Sigmoid colon (tissue), 7 donors: ENCODE results near the gene CUEDC2. TPM values are rescaled to one million over a fixed set of nuclear protein-coding genes. Genes with fewer than 3 reads are reported as not detected.

Source experiments
- DNase-seq: peaks from one replicate; pipeline ENCODE4 v3.0.0-alpha.2; 2019
- H3K27ac ChIP-seq, 4 donors: fragments of 200-600 bp; sonication (generic); one replicate each; pipeline ENCODE4 v1.5.1; 2016 to 2019; ENCODE audit warnings: mild to moderate bottlenecking in 1 of 4
- H3K27me3 ChIP-seq, 3 donors: fragments of 200-600 bp; sonication (generic); one replicate each; pipeline ENCODE4 v1.5.1; 2019; ENCODE audit warnings: mild to moderate bottlenecking in 1 of 3
- H3K36me3 ChIP-seq, 4 donors: fragments of 200-600 bp; sonication (generic); one replicate each; pipeline ENCODE4 v1.5.1; 2016 to 2019
- H3K4me1 ChIP-seq, 4 donors: fragments of 200-600 bp; sonication (generic); one replicate each; pipeline ENCODE4 v1.5.1; 2017 to 2019
- H3K4me3 ChIP-seq, 4 donors: fragments of 200-600 bp; sonication (generic); one replicate each; pipeline ENCODE4 v1.5.1; 2017 to 2019; ENCODE audit warnings: mild to moderate bottlenecking in 2 of 4, moderate library complexity in 1 of 4
- H3K9me3 ChIP-seq, 4 donors: fragments of 200-600 bp in 3 of 4; sonication (generic) in 3 of 4; one replicate each; pipeline versions ENCODE4 v1.5.1 to v1.6.1; 2013 to 2019
- EP300 ChIP-seq, 4 donors: sonication (generic); formaldehyde crosslinking; IDR thresholded peaks; one replicate each; pipeline ENCODE4 v1.6.1; 2017; ENCODE audit warnings: antibody characterized with exemption in 4 of 4
- POLR2A ChIP-seq, 2 donors: fragments of 450-650 bp; IDR thresholded peaks; one replicate each; pipeline ENCODE4 v1.6.1; 2016; ENCODE audit warnings: antibody characterized with exemption in 2 of 2, mild to moderate bottlenecking in 2 of 2, moderate library complexity in 2 of 2
- POLR2AphosphoS5 ChIP-seq, 4 donors: sonication (generic); formaldehyde crosslinking; IDR thresholded peaks; one replicate each; pipeline ENCODE4 v1.6.1; 2017; ENCODE audit warnings: antibody characterized with exemption in 4 of 4
- WGBS, 2 donors: extraction: QIAGEN DNeasy Blood & Tissue Kit; methylation state at CpG; one replicate each; pipeline ENCODE4 v1.1.7; 2013; 5-methylcytosine and 5-hydroxymethylcytosine counted together
- intact Hi-C: fragments of 100-400 bp; cut with DNase I; formaldehyde crosslinking; loops from one replicate; pipeline ENCODE4 v1.15.1; 2023
- polyA plus RNA-seq, 3 donors: library from polyadenylated mRNA; stranded (reverse); fragments of 200-250 nt; gene quantifications; one replicate each; pipeline ENCODE4 v1.2.3, GENCODE V29; 2013
- total RNA-seq, 4 donors: library from RNA; depleted of rRNA; stranded (reverse); fragments of >200 nt; gene quantifications; one replicate each; pipeline ENCODE4 v1.1.0, GENCODE V29; 2016
- TF ChIP-seq, protein P1 (sequence below), 4 experiments: fragments of 450-650 bp in 3 of 4; fragments of 200-600 bp in 1 of 4; IDR thresholded peaks; one replicate each; pipeline ENCODE4 v1.5.1; 2016 to 2019; ENCODE audit warnings: antibody characterized with exemption in 4 of 4, mild to moderate bottlenecking in 3 of 4, moderate library complexity in 2 of 4
- donor health status: healthy with polysubstance abuse.
- donor health status: Bipolar disorder and iron deficiency.
- donor health status: healthy.

The CUEDC2 gene
- total and polyA plus RNA-seq, 7 donors = 30.0 to 93.5 (median 65.2) TPM

DNA sequence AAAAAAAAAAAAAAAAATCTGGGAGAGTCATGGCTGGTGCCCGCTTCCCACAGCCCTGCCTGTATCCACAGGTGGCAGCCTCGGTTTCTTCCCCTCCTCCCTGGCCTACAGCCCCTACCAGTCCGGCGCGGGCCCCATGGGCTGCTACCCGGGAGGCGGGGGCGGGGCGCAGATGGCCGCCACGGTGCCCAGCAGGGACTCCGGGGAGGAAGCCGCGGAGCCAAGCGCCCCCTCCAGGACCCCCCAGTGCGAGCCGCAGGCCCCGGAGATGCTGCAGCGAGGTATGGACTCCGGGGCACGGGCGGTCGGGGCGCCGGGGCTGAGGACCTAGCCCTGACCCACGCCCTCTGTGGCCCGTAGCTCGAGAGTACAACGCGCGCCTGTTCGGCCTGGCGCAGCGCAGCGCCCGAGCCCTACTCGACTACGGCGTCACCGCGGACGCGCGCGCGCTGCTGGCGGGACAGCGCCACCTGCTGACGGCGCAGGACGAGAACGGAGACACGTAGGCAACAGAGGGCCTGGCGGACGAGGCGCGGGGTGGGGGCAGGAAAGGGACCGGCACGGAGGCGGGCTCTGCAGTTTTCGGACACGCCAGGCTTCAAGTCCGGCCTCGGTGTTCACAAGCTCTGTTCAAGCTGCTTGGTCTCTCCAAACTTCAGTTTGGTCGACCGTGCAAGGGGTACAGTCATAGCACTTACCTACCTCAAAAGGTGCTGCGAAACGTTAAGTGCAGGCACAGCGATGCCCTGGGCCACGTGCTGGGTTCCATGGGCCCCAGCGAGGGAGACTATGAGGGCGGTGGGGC, 33.0 kb downstream of the CUEDC2 start:
- DNase-seq = peak; percentile 95
- peaks cover 0 to 89% (median 81%) of the 10 kb centered on the region in 4 donors for H3K4me1 ChIP-seq
- H3K27ac ChIP-seq = peak overlapping the region; percentile 95 to 99 (median 98)
- H3K9me3 ChIP-seq = no peaks in the 10 kb centered on the region
- intact Hi-C loops = loop anchor here (10.0 kb wide), 1 partner anchor 245 kb away; the partner anchor contains the start of gene TRIM8
- WGBS, 2 donors = 3 to 4% methylated on average over 72 of the region's 72 CpGs
- TF ChIP-seq, protein P1, sequence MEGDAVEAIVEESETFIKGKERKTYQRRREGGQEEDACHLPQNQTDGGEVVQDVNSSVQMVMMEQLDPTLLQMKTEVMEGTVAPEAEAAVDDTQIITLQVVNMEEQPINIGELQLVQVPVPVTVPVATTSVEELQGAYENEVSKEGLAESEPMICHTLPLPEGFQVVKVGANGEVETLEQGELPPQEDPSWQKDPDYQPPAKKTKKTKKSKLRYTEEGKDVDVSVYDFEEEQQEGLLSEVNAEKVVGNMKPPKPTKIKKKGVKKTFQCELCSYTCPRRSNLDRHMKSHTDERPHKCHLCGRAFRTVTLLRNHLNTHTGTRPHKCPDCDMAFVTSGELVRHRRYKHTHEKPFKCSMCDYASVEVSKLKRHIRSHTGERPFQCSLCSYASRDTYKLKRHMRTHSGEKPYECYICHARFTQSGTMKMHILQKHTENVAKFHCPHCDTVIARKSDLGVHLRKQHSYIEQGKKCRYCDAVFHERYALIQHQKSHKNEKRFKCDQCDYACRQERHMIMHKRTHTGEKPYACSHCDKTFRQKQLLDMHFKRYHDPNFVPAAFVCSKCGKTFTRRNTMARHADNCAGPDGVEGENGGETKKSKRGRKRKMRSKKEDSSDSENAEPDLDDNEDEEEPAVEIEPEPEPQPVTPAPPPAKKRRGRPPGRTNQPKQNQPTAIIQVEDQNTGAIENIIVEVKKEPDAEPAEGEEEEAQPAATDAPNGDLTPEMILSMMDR (IDR thresholded peaks at IDR 0.05) = peak; percentile 90 to 95 (median 91)
- TF ChIP-seq POLR2A (IDR thresholded peaks at IDR 0.05) (peak; percentile 37 to 45), POLR2AphosphoS5 (IDR thresholded peaks at IDR 0.05) (peak; percentile 90 to 94 (median 94)), EP300 (IDR thresholded peaks at IDR 0.05) (peak in 1 of 4 donors; percentile 6)
- peak overlapping the region; percentile 40 to 59 (median 51) for H3K4me3 ChIP-seq
- peaks cover 34 to 59% (median 44%) of the 10 kb centered on the region in 4 donors for H3K36me3 ChIP-seq
- H3K27me3 ChIP-seq = no peaks in the 10 kb centered on the region

DNA sequence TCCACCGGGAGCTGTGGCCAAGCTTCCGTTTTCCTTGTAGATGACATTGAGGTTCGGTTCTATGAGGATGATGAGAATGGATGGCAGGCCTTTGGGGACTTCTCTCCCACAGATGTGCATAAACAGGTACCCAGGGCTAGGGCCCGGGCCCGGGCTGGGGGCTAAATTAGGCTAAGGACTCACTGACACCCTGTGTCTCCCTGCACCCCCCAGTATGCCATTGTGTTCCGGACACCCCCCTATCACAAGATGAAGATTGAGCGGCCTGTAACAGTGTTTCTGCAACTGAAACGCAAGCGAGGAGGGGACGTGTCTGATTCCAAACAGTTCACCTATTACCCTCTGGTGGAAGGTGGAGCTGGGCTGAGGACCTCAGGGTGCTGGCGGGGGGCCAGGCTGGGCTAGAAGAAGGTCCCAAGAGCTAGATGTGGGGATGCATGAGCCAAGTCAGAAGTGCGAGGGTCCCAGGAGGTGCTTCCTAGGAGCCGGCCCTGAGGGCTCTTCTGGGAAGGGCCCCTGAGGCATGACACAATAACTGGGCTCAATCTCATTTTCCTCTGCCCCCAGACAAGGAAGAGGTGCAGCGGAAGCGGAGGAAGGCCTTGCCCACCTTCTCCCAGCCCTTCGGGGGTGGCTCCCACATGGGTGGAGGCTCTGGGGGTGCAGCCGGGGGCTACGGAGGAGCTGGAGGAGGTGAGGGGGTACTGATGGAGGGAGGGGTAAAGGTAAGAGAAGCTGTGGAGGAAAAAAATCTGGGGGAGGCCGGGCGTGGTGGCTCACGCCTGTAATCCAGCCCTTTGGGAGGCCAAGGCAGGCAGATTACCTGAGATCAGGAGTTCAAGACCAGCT, 34.0 kb downstream of the CUEDC2 start:
- TF ChIP-seq EP300 (IDR thresholded peaks at IDR 0.05) (no peak), POLR2AphosphoS5 (IDR thresholded peaks at IDR 0.05) (peak; percentile 5 to 41 (median 22))
- Histone ChIP-seq H3K36me3 (peaks cover 28 to 51% (median 40%) of the 10 kb centered on the region in 4 donors), H3K9me3 (no peaks in the 10 kb centered on the region), H3K27me3 (no peaks in the 10 kb centered on the region), H3K4me1 (peaks cover 0 to 87% (median 79%) of the 10 kb centered on the region in 4 donors), H3K4me3 (peak overlapping the region; percentile 40 to 59 (median 51)), H3K27ac (peak overlapping the region; percentile 95 to 99 (median 98))
- WGBS, 2 donors = 85 to 90% methylated on average over 21 of the region's 21 CpGs
- intact Hi-C loops = loop anchor here (10.0 kb wide), 1 partner anchor 246 kb away; the partner anchor contains the start of gene TRIM8
- DNase-seq = no peak

DNA sequence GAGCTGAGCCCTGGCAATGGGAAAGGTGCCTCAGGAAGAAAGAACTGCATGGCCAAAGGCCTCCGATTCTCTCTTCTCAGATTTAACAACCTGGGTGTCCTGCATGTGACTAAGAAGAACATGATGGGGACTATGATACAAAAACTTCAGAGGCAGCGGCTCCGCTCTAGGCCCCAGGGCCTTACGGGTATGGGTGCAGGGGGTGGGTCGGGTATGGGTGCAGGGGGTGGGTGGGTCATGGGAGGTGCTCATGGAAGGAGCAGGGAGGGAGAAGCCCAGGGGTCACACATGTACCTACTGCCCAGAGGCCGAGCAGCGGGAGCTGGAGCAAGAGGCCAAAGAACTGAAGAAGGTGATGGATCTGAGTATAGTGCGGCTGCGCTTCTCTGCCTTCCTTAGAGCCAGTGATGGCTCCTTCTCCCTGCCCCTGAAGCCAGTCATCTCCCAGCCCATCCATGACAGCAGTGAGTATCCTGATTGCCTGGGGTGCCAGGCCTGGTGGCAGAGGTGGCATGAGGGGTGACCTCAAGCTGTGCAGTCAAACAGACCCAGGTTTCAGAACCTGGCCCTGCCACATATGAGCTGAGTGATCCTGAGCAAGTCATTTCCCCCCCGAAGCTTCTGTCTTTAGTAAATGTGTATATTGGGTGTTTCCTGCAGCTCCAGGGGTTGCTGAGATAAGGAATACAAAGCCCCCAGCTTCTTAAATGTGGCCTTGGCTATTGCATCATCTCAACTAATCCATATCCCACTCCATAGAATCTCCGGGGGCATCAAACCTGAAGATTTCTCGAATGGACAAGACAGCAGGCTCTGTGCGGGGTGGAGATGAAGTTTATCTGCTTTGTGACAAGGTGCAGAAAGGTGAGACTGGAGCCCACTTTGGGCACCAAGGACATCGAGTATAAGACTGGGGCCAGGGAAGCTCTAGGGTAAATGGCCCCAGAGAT, 34.9 kb downstream of the CUEDC2 start:
- intact Hi-C loops = loop anchor here (10.0 kb wide), 1 partner anchor 247 kb away; the partner anchor contains the start of gene TRIM8
- TF ChIP-seq, protein P1 (IDR thresholded peaks at IDR 0.05) = no peak
- no peak for TF ChIP-seq POLR2A (IDR thresholded peaks at IDR 0.05)
- TF ChIP-seq POLR2AphosphoS5 (IDR thresholded peaks at IDR 0.05) = peak in 1 of 4 donors; percentile 15
- TF ChIP-seq EP300 (IDR thresholded peaks at IDR 0.05) = no peak
- Histone ChIP-seq H3K4me3 (peak overlapping the region; percentile 61 to 76 (median 68)), H3K27me3 (no peaks in the 10 kb centered on the region), H3K9me3 (no peaks in the 10 kb centered on the region), H3K4me1 (peaks cover 0 to 79% (median 72%) of the 10 kb centered on the region in 4 donors), H3K36me3 (peaks cover 22 to 42% (median 32%) of the 10 kb centered on the region in 4 donors), H3K27ac (peak overlapping the region; percentile 97 to 99 (median 98))
- WGBS, 2 donors = 92 to 94% methylated on average over 14 of the region's 14 CpGs
- DNase-seq = no peak

DNA sequence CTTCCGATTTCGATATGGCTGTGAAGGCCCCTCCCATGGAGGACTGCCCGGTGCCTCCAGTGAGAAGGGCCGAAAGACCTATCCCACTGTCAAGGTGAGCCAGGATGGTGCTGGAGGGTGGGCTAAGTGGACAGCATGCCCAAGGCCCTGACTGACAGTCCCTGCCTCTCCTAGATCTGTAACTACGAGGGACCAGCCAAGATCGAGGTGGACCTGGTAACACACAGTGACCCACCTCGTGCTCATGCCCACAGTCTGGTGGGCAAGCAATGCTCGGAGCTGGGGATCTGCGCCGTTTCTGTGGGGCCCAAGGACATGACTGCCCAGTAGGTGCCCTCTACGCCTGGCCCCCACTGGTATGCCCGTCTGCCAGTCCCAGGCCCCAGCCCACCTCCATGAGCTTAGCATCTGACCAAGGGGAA, 35.6 kb downstream of the CUEDC2 start:
- no peak for DNase-seq
- Histone ChIP-seq H3K9me3 (no peaks in the 10 kb centered on the region), H3K27me3 (no peaks in the 10 kb centered on the region), H3K36me3 (peaks cover 15 to 34% (median 26%) of the 10 kb centered on the region in 4 donors), H3K4me3 (peak overlapping the region; percentile 61 to 76 (median 68)), H3K4me1 (peaks cover 0 to 72% (median 64%) of the 10 kb centered on the region in 4 donors), H3K27ac (peak overlapping the region; percentile 97 to 99 (median 98))
- 92% methylated on average over 12 of the region's 12 CpGs for WGBS, 2 donors
- intact Hi-C loops = loop anchor here (1.0 to 10.0 kb wide), 2 partner anchors 11 to 248 kb away; partner anchors contain the start of gene TRIM8
- TF ChIP-seq POLR2AphosphoS5 (IDR thresholded peaks at IDR 0.05) (peak in 2 of 4 donors; percentile 11 to 34), POLR2A (IDR thresholded peaks at IDR 0.05) (no peak), EP300 (IDR thresholded peaks at IDR 0.05) (no peak)
- TF ChIP-seq, protein P1 (IDR thresholded peaks at IDR 0.05) = no peak
